Endodermal cell (in vitro differentiated cells): ENCODE data around the gene PPP1R15A. TPM values are rescaled to one million over a fixed set of nuclear protein-coding genes. Genes with fewer than 3 reads are reported as not detected.

Experiments
- DNase-seq: peaks from one replicate; pipeline ENCODE4 v3.0.0-alpha.2; 2017
- H3K27ac ChIP-seq: 2 replicates; pipeline ENCODE4 v1.5.1; 2013; ENCODE audit warnings: mild to moderate bottlenecking, low read depth, low read length, moderate library complexity
- H3K27me3 ChIP-seq: 2 replicates; pipeline ENCODE4 v1.6.1; 2013; ENCODE audit warnings: mild to moderate bottlenecking, low read length, moderate library complexity; ENCODE audit not compliant: insufficient read depth, control insufficient read depth, poor library complexity, severe bottlenecking
- H3K36me3 ChIP-seq: 2 replicates; pipeline ENCODE4 v1.7.0; 2013; ENCODE audit warnings: mild to moderate bottlenecking, low read length, moderate library complexity; ENCODE audit not compliant: control insufficient read depth, insufficient read depth
- H3K4me1 ChIP-seq: one replicate; pipeline ENCODE4 v1.7.0; 2013; ENCODE audit warnings: low read length; ENCODE audit not compliant: control insufficient read depth, insufficient read depth
- H3K4me3 ChIP-seq: 2 replicates; pipeline ENCODE4 v1.5.1; 2013; ENCODE audit warnings: mild to moderate bottlenecking, low read length, moderate library complexity
- H3K9ac ChIP-seq: 2 replicates; pipeline ENCODE4 v1.6.1; 2013; ENCODE audit warnings: mild to moderate bottlenecking, low read length, moderate library complexity; ENCODE audit not compliant: poor library complexity, severe bottlenecking; ENCODE audit errors: extremely low read depth
- H3K9me3 ChIP-seq: 2 replicates; pipeline ENCODE4 v1.6.1; 2013; ENCODE audit warnings: mild to moderate bottlenecking, low read length, moderate library complexity; ENCODE audit not compliant: control insufficient read depth
- H3K27ac Mint-ChIP-seq: 2 replicates; pipeline ENCODE4 v1.8.0; 2020; ENCODE audit warnings: mixed read lengths
- H3K27me3 Mint-ChIP-seq: 2 replicates; pipeline ENCODE4 v1.8.0; 2021; ENCODE audit warnings: mild to moderate bottlenecking, mixed read lengths; ENCODE audit not compliant: insufficient read depth
- H3K36me3 Mint-ChIP-seq: 2 replicates; pipeline ENCODE4 v1.8.0; 2020; ENCODE audit warnings: low read depth, mixed read lengths
- H3K4me1 Mint-ChIP-seq: 2 replicates; pipeline ENCODE4 v1.8.0; 2020; ENCODE audit warnings: mixed read lengths
- H3K4me3 Mint-ChIP-seq: 2 replicates; pipeline ENCODE4 v1.8.0; 2020; ENCODE audit warnings: mild to moderate bottlenecking, moderate library complexity, mixed read lengths
- H3K9me3 Mint-ChIP-seq: 2 replicates; pipeline ENCODE4 v1.8.0; 2020; ENCODE audit warnings: mild to moderate bottlenecking, mixed read lengths
- WGBS, 2 experiments: methylation state at CpG; one replicate each; pipeline versions ENCODE4 v1.1.5 to v1.1.7; 2013; ENCODE audit warnings: missing lambda C conversion rate in 2 of 2, mixed read lengths in 1 of 2; ENCODE audit not compliant: insufficient coverage in 1 of 2, insufficient read length in 1 of 2; 5-methylcytosine and 5-hydroxymethylcytosine counted together
- total RNA-seq, 2 donors: library from RNA; stranded (reverse); fragmentation: NEBNext Ultra II Directional in 1 of 2; extraction: Animal tissue kit (Norgen Biotek cat#: 25700) in 1 of 2; gene quantifications; 2 replicates in 1 of 2; 3 replicates in 1 of 2; pipeline ENCODE4 v1.2.1, GENCODE V29; 2021
- TF ChIP-seq, protein P1 (sequence below): fragments of 200-600 bp; sonication (generic); conservative IDR thresholded peaks from 2 replicates; pipeline ENCODE4 v1.5.0; 2021; ENCODE audit warnings: antibody characterized with exemption, mild to moderate bottlenecking

PPP1R15A gene
- total RNA-seq, 2 donors from 2014 or later, result 41.5 to 45.0 TPM

GRCh38 chr19:48830088-48830487 is 42.1 kb upstream of the PPP1R15A start:
- Mint-ChIP-seq H3K4me3 (no peak overlapping the region), H3K27me3 (no peaks in the 10 kb centered on the region), H3K36me3 (peaks cover 54% of the 10 kb centered on the region), H3K27ac (peak overlapping the region; percentile 89), H3K9me3 (peaks cover 4% of the 10 kb centered on the region), H3K4me1 (peaks cover 17% of the 10 kb centered on the region)
- no peaks in the 10 kb centered on the region for H3K4me1 ChIP-seq
- DNase-seq, result no peak
- H3K9me3 ChIP-seq, result peaks cover 5% of the 10 kb centered on the region
- peaks cover 32% of the 10 kb centered on the region for H3K36me3 ChIP-seq
- peak overlapping the region; percentile 80 for H3K27ac ChIP-seq
- peak overlapping the region; percentile 67 for H3K9ac ChIP-seq
- H3K27me3 ChIP-seq, result no peaks in the 10 kb centered on the region
- WGBS, 2 experiments, result 72 to 76% methylated on average over 8 to 9 of the region's 9 CpGs
- TF ChIP-seq, protein P1, sequence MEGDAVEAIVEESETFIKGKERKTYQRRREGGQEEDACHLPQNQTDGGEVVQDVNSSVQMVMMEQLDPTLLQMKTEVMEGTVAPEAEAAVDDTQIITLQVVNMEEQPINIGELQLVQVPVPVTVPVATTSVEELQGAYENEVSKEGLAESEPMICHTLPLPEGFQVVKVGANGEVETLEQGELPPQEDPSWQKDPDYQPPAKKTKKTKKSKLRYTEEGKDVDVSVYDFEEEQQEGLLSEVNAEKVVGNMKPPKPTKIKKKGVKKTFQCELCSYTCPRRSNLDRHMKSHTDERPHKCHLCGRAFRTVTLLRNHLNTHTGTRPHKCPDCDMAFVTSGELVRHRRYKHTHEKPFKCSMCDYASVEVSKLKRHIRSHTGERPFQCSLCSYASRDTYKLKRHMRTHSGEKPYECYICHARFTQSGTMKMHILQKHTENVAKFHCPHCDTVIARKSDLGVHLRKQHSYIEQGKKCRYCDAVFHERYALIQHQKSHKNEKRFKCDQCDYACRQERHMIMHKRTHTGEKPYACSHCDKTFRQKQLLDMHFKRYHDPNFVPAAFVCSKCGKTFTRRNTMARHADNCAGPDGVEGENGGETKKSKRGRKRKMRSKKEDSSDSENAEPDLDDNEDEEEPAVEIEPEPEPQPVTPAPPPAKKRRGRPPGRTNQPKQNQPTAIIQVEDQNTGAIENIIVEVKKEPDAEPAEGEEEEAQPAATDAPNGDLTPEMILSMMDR, result no peak
- H3K4me3 ChIP-seq, result no peak overlapping the region

- no peaks in the 10 kb centered on the region for H3K9me3 ChIP-seq
- Mint-ChIP-seq H3K27me3 (no peaks in the 10 kb centered on the region), H3K9me3 (peaks cover 2% of the 10 kb centered on the region), H3K4me1 (peaks cover 17% of the 10 kb centered on the region), H3K36me3 (peaks cover 48% of the 10 kb centered on the region), H3K27ac (no peak overlapping the region), H3K4me3 (no peak overlapping the region)
- no peak overlapping the region for H3K4me3 ChIP-seq
- no peak for DNase-seq
- H3K36me3 ChIP-seq, result peaks cover 32% of the 10 kb centered on the region
- no peaks in the 10 kb centered on the region for H3K4me1 ChIP-seq
- no peak overlapping the region for H3K27ac ChIP-seq
- WGBS, 2 experiments, result 91 to 100% methylated on average over 2 to 4 of the region's 4 CpGs
- no peak overlapping the region for H3K9ac ChIP-seq
- H3K27me3 ChIP-seq, result no peaks in the 10 kb centered on the region
- TF ChIP-seq, protein P1, result no peak
Measured at GRCh38 chr19:48830965-48831364, 41.3 kb upstream of the PPP1R15A start.

DNA sequence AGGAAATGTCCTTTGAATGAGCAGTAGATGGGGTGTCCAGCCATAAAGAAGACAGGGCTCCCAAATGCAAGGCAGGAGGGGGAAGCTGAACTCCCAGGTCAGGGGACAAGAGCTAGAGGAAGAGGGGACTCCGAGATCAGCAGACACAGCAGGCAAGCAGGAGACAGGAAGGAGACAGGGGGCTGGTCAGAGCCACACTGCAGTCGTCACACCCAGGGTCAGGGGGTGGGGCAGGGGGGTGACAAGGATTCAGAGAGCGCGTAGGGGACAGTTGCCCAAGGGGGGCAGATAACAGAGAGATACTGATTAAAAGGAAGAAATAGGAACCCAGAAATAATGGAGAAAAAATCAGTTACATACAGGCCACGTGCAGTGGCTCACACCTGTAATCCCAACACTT is 39.2 kb upstream of the PPP1R15A start:
- H3K27ac Mint-ChIP-seq, result peak overlapping the region; percentile 37
- H3K36me3 Mint-ChIP-seq, result peaks cover 32% of the 10 kb centered on the region
- Histone ChIP-seq H3K4me3 (no peak overlapping the region), H3K9me3 (no peaks in the 10 kb centered on the region), H3K4me1 (no peaks in the 10 kb centered on the region), H3K9ac (no peak overlapping the region), H3K27ac (no peak overlapping the region), H3K36me3 (peaks cover 22% of the 10 kb centered on the region), H3K27me3 (no peaks in the 10 kb centered on the region)
- H3K4me3 Mint-ChIP-seq, result no peak overlapping the region
- peaks cover 23% of the 10 kb centered on the region for H3K4me1 Mint-ChIP-seq
- TF ChIP-seq, protein P1, result no peak
- WGBS, 2 experiments, result 73 to 81% methylated on average over 3 to 5 of the region's 5 CpGs
- no peak for DNase-seq
- H3K9me3 Mint-ChIP-seq, result no peaks in the 10 kb centered on the region
- no peaks in the 10 kb centered on the region for H3K27me3 Mint-ChIP-seq
